ENCODE data around the gene FMO4. TPM values are rescaled to one million over a fixed set of nuclear protein-coding genes. Genes with fewer than 3 reads are reported as not detected.
"Not testable (repeated sequence)": the region's sequence is repeated elsewhere in the genome, so short reads cannot be mapped to it uniquely, and the experiment has no call there.

The FMO4 gene
- total and polyA plus RNA-seq, 2 donors: 3.2 to 13.8 TPM

DNA sequence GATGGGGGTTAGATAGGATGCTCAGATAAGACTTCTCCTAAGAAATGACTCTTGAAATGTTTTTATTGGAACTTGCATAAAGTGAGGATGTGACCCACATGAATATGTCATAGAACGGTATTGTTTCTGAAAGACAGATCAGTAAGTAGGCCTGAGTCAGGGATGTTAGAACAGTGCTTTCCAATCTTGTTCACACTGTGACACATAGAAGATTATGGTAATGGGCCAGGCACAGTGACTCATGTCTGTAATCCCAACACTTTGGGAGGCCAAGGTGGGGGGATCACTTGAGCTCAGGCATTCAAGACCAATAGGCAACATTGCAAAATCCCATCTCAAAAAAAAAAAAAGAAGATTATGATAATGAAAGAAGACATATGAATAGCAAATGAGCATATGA, 32.9 kb downstream of the FMO4 start:
- Histone ChIP-seq H3K27ac (ENCODE audit: low read depth) (no peak overlapping the region), H3K4me1 (ENCODE audit: insufficient read depth) (no peaks in the 10 kb centered on the region), H3K36me3 (ENCODE audit: insufficient read depth) (no peaks in the 10 kb centered on the region), H3K4me3 (ENCODE audit: low read depth, low read length) (no peak overlapping the region)
- 88% methylated on average over 1 of the region's 1 CpG for WGBS
- no peak for DNase-seq (ENCODE audit: extremely low spot score)

DNA sequence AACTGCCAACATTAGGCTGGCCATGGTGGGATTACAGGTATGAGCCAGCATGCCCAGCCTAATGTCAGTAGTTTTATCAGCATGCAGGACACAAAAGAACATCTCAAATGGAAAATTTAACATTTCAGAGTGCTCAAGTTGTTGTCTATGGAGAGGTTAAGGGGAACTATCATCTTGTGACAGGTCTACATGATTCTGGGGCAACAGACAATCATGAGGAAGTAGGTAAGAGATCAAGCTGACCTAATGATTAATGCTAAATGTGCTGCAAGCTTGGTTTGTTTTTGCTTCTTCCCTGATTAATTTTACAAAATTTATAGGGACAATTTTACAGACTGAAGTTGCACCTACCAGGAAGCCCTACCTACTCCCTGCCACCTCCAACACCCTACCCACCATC, 36.6 kb downstream of the FMO4 start:
- no peaks in the 10 kb centered on the region for H3K4me1 ChIP-seq (ENCODE audit: insufficient read depth)
- H3K27ac ChIP-seq (ENCODE audit: low read depth): no peak overlapping the region
- DNase-seq (ENCODE audit: extremely low spot score): no peak
- no peak overlapping the region for H3K4me3 ChIP-seq (ENCODE audit: low read depth, low read length)
- no peaks in the 10 kb centered on the region for H3K36me3 ChIP-seq (ENCODE audit: insufficient read depth)

DNA sequence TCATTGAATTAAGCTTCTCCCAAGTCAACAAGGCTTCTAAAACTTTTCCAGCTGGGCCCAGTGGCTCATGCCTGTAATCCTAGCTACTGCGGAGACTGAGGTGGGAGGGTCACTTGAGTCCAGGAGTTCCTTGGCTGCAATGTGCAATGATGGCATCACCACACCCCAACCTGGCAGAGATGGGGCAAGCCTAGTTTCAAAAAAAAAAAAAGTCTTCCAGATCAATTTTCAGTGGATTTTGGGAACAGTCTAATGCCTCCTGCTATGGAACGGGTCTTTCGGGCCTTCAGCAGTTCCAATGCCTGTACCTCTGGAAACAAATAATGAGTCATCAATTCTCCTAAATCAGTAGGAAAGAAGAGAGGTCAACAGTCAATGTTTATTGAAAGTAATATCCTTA, 38.0 kb downstream of the FMO4 start:
- Histone ChIP-seq H3K4me3 (ENCODE audit: low read depth, low read length) (no peak overlapping the region), H3K4me1 (ENCODE audit: insufficient read depth) (no peaks in the 10 kb centered on the region)
- 76% methylated on average over 3 of the region's 3 CpGs for WGBS

DNA sequence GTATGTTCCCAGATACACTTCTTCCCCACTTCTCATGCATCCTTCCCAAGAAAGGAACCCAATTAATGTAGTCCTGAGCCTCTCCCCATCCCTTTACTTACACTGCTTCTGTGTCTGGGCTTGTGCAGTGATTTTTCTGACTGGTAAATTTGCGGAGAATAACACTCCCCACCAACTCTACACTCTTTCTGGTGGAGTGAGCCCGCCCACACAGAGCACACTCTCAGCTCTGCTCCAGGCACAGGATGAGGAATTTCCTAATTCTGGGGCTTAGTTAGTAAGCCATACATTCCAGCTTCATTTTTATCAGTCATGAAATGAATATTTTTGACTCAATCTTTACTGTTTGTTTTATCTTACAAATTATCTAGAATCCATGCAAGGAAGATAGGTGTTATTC, 38.6 kb downstream of the FMO4 start:
- H3K36me3 ChIP-seq (ENCODE audit: insufficient read depth): no peaks in the 10 kb centered on the region
- H3K4me1 ChIP-seq (ENCODE audit: insufficient read depth): no peaks in the 10 kb centered on the region
- no peak overlapping the region for H3K4me3 ChIP-seq (ENCODE audit: low read depth, low read length)
- H3K27ac ChIP-seq (ENCODE audit: low read depth): no peak overlapping the region
- no peak for DNase-seq (ENCODE audit: extremely low spot score)
- 81% methylated on average over 2 of the region's 2 CpGs for WGBS

More for the DNA sequence above, 38.0 kb downstream of the FMO4 start:
- Histone ChIP-seq H3K27ac (ENCODE audit: low read depth) (no peak overlapping the region), H3K36me3 (ENCODE audit: insufficient read depth) (no peaks in the 10 kb centered on the region)
- no peak for DNase-seq (ENCODE audit: extremely low spot score)

DNA sequence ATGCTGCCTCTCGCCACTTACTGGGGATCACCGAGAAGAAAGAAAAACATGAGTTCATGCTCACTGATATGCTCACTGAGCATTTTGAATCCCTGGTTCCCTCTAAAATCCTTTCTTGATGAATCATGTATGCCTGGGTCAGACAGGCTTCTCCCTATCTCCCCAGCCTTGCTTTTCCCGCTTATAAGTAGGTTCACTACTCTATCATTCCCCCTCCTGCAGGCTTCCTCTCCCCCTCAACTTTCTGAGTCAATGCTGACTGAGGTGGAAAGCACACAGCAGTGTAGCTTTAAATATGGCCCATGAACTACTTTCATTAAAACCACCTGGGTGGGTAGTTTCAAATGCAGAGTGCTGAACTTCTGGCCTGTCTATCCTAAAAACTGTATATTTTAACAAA, 41.7 kb downstream of the FMO4 start:
- whole genome bisulfite sequencing: 71% methylated on average over 3 of the region's 3 CpGs
- no peaks in the 10 kb centered on the region for H3K36me3 ChIP-seq (ENCODE audit: insufficient read depth)
- no peak overlapping the region for H3K4me3 ChIP-seq (ENCODE audit: low read depth, low read length)
- DNase-seq (ENCODE audit: extremely low spot score): no peak
- no peak overlapping the region for H3K27ac ChIP-seq (ENCODE audit: low read depth)
- H3K4me1 ChIP-seq (ENCODE audit: insufficient read depth): no peaks in the 10 kb centered on the region

DNA sequence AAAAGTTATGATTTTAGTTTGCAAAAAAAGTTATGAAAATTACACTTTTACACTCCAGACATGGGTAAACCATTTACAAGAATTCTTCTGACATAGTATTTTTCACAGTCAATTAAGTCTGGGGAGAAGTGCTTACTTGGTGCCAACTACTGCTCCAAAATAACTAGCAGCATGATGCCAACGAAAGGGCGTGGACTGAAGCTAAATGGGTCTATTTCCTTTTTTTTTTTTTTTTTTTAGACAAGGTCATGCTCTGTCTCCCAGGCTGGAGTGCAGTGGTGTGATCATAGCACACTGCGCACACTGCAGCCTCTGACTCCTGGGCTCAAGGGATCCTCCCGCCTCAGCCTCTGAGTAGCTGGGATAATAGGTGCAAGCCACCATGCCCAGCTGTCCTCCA, 43.2 kb downstream of the FMO4 start:
- WGBS: 58% methylated on average over 4 of the region's 4 CpGs
- no peaks in the 10 kb centered on the region for H3K36me3 ChIP-seq (ENCODE audit: insufficient read depth)
- no peak overlapping the region for H3K27ac ChIP-seq (ENCODE audit: low read depth)
- H3K4me3 ChIP-seq (ENCODE audit: low read depth, low read length): no peak overlapping the region
- no peak for DNase-seq (ENCODE audit: extremely low spot score)
- H3K4me1 ChIP-seq (ENCODE audit: insufficient read depth): no peaks in the 10 kb centered on the region

DNA sequence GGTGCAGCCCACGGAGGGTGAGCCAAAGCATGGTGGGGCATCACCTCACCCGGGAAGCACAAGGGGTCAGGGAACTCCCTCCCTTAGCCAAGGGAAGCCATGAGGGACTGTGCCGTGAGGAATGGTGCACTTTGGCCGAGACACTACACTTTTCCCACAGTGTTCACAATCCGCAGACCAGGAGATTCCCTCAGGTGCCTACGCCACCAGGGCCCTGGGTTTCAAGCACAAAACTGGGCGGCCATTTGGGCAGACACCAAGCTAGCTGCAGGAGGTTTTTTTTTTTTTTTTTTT, 45.3 kb downstream of the FMO4 start:
- not testable (repeated sequence) for DNase-seq (ENCODE audit: extremely low spot score); H3K36me3 ChIP-seq (ENCODE audit: insufficient read depth); H3K4me1 ChIP-seq (ENCODE audit: insufficient read depth); H3K4me3 ChIP-seq (ENCODE audit: low read depth, low read length); H3K27ac ChIP-seq (ENCODE audit: low read depth)
- WGBS: 83% methylated on average over 7 of the region's 7 CpGs

DNA sequence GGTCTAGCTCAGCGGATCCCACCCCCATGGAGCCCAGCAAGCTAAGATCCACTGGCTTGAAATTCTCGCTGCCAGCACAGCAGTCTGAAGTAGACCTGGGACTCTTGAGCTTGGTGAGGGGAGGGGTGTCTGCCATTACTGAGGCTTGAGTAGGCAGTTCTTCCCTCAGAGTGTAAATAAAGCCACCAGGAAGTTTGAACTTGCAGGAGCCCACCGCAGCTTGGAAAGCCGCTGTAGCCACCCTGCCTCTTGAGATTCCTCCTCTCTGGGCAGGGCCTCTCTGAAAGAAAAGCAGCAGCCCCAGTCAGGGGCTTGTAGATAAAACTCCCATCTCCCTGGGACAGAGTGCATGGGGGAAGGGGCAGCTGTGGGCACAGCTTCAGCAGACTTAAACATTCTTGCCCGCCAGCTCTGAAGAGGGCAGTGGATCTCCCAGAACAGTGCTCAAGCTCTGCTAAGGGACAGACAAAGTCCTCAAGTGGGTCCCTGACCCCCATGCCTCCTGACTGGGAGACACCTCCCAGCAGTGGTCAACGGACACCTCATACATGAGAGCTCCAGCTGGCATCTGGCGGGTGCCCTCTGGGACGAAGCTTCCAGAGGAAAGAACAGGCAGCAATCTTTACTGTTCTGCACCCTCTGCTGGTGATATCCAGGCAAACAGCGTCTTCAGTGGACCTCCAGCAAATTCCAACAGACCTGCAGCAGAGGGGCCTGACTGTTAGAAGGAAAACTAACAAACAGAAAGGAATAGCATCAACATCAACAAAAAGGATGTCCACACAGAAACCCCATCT, 45.9 kb downstream of the FMO4 start:
- H3K27ac ChIP-seq (ENCODE audit: low read depth); DNase-seq (ENCODE audit: extremely low spot score); H3K4me3 ChIP-seq (ENCODE audit: low read depth, low read length); H3K36me3 ChIP-seq (ENCODE audit: insufficient read depth); H3K4me1 ChIP-seq (ENCODE audit: insufficient read depth): not testable (repeated sequence)
- WGBS: 71% methylated on average over 9 of the region's 9 CpGs

DNA sequence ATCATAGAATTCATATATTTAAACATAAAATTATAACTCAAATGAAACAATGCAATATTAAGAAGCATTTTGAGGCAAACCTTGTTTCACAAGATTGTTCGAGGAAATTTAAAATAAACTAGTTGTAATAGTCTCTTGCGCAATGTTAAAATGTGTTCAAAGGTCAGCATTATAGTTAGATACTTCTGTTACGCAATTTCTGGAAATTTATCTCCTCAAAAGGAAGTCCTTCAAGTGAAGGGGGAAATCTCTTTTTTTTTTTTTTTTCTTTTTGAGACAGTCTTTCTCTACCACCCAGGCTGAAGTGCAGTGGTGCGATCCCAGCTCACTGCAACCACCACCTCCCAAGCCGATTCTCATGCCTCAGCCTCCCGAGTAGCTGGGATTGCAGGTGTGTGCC, 52.1 kb downstream of the FMO4 start:
- no peak for DNase-seq (ENCODE audit: extremely low spot score)
- Histone ChIP-seq H3K36me3 (ENCODE audit: insufficient read depth) (no peaks in the 10 kb centered on the region), H3K4me3 (ENCODE audit: low read depth, low read length) (no peak overlapping the region), H3K27ac (ENCODE audit: low read depth) (no peak overlapping the region), H3K4me1 (ENCODE audit: insufficient read depth) (no peaks in the 10 kb centered on the region)
- WGBS: 87% methylated on average over 6 of the region's 6 CpGs

DNA sequence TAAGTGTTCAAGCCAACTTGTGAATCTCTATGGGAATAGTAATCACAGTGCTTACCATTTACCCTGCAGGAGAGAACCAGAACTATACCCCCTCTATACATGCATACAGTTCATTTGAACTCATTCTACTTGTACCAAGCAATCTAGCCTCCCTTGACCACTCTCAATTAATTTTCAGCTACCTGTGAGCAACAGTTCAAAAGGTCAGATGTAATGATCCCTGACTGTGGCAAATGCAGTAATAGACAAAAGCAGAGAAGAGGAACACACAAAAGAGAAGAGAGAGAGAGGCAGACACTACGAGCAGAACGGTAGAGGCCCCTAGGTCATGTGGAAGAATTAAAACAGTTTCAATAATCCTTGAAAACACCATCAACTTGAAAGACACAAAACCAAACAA, 52.8 kb downstream of the FMO4 start:
- 50% methylated on average over 2 of the region's 2 CpGs for WGBS
- Histone ChIP-seq H3K36me3 (ENCODE audit: insufficient read depth) (no peaks in the 10 kb centered on the region), H3K4me1 (ENCODE audit: insufficient read depth) (no peaks in the 10 kb centered on the region), H3K4me3 (ENCODE audit: low read depth, low read length) (no peak overlapping the region), H3K27ac (ENCODE audit: low read depth) (no peak overlapping the region)
- no peak for DNase-seq (ENCODE audit: extremely low spot score)

DNA sequence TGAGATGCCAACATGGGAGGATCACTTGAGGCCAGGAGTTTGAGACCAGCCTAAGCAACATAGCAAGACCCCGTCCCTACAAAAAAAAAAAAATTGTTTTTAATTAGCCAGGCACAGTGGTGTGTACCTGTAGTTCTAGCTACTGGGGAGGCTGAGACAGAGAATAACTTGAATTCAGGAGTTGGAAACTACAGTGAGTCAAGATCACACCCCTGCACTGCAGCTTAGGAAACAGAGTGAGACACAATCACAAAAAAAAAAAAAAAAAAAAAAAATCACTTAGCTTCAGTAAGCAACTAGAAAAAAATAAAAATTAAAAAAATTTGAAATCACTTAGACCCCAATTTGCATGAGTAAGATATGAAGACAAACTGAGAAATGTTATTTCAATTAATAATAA, 53.5 kb downstream of the FMO4 start:
- no peak overlapping the region for H3K4me3 ChIP-seq (ENCODE audit: low read depth, low read length)
- H3K27ac ChIP-seq (ENCODE audit: low read depth): no peak overlapping the region
- 83% methylated on average over 1 of the region's 1 CpG for whole genome bisulfite sequencing
- no peak for DNase-seq (ENCODE audit: extremely low spot score)
- H3K4me1 ChIP-seq (ENCODE audit: insufficient read depth): no peaks in the 10 kb centered on the region
- no peaks in the 10 kb centered on the region for H3K36me3 ChIP-seq (ENCODE audit: insufficient read depth)

DNA sequence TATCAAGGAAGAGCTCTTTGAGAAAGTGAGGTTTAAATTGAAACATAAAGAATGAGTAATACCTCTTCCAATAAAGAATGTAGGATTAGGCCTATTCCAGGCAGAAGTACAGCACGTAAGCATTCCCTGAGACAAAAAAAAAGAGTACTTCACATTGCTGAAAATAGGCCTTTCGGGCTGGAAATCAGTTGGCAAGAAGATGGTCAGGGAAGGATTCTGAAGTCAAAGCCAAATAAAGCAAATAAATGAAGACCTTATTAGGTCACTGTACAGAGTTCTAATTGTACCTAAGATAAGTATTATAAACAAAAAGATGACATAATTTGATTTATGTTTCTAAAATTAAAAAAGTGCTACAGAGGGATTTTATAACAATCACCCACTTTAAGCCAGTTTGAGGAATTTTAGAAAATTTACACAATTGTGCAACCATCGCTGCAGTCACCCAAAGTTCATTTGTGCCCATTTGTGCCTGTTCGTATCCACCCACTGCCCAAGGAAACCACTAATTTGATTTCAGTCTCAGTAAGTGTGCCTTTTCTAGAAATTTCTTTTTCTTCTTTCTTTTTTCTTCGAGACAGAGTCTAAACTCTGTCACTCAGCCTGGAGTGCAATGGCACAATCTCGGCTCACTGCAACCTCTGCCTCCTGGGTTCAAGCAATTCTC, 58.6 kb downstream of the FMO4 start:
- no peaks in the 10 kb centered on the region for H3K36me3 ChIP-seq (ENCODE audit: insufficient read depth)
- H3K27ac ChIP-seq (ENCODE audit: low read depth): no peak overlapping the region
- no peak for DNase-seq (ENCODE audit: extremely low spot score)
- no peak overlapping the region for H3K4me3 ChIP-seq (ENCODE audit: low read depth, low read length)
- H3K4me1 ChIP-seq (ENCODE audit: insufficient read depth): no peaks in the 10 kb centered on the region
- WGBS: 77% methylated on average over 6 of the region's 6 CpGs

DNA sequence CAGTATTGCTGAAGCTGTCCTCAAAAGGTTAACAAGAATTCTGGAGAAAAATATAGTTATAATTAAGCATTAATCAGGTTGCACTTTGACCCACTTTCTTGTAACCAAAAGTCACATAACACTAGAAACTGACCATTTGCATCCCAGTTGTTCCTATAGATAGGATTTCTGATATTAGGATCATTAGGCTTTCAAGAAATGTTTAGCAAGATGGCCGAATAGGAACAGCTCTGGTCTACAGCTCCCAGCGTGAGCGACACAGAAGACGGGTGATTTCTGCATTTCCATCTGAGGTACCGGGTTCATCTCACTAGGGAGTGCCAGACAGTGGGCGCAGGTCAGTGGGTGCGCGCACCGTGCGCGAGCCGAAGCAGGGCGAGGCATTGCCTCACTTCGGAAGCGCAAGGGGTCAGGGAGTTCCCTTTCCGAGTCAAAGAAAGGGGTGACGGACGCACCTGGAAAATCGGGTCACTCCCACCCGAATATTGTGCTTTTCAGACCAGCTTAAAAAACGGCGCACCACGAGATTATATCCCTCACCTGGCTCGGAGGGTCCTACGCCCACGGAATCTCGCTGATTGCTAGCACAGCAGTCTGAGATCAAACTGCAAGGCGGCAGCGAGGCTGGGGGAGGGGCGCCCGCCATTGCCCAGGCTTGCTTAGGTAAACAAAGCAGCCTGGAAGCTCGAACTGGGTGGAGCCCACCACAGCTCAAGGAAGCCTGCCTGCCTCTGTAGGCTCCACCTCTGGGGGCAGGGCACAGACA, 59.6 kb downstream of the FMO4 start:
- WGBS: 86% methylated on average over 25 of the region's 32 CpGs
- not testable (repeated sequence) for H3K27ac ChIP-seq (ENCODE audit: low read depth); H3K4me3 ChIP-seq (ENCODE audit: low read depth, low read length); H3K4me1 ChIP-seq (ENCODE audit: insufficient read depth); DNase-seq (ENCODE audit: extremely low spot score); H3K36me3 ChIP-seq (ENCODE audit: insufficient read depth)

DNA sequence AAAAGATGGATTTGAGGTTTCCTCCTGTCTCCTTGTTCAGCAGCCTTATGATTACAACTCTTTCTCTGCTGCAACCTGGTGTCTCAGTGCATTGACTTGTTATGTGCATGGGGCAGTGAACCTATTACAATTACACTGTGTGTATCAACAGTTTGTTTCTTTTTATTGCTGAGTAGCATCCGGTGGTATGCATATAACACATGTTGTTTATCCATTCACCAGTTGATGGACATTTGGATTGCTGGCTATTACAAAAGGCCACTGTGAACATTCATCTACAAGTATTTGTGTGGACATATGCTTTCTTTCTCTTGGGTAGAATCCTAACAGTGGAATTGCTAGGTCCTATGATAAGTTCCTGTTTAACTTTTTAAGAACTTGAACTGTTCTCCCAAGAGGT, 65.9 kb downstream of the FMO4 start:
- H3K36me3 ChIP-seq (ENCODE audit: insufficient read depth): no peaks in the 10 kb centered on the region
- H3K4me1 ChIP-seq (ENCODE audit: insufficient read depth): no peaks in the 10 kb centered on the region
- DNase-seq (ENCODE audit: extremely low spot score): no peak
- no peak overlapping the region for H3K27ac ChIP-seq (ENCODE audit: low read depth)
- 73% methylated on average over 1 of the region's 1 CpG for WGBS
- H3K4me3 ChIP-seq (ENCODE audit: low read depth, low read length): no peak overlapping the region

Measured in urinary bladder (tissue), 4 donors.